WTC11 (cell line): ENCODE measurements around the gene CENPS. TPM values are rescaled to one million over a fixed set of nuclear protein-coding genes. Genes with fewer than 3 reads are reported as not detected.
A peak's percentile ranks its signal among the peaks of the same experiment; 100 is the strongest.

ENCODE experiments used
- AFF4 ChIP-seq: sonication (generic); formaldehyde crosslinking; IDR thresholded peaks from 2 replicates; pipeline ENCODE4 v1.8.1; 2023; ENCODE audit warnings: mild to moderate bottlenecking, missing genetic modification reagents, borderline replicate concordance
- ATF2 ChIP-seq: sonication (generic); formaldehyde crosslinking; IDR thresholded peaks from 2 replicates; pipeline ENCODE4 v1.8.1; 2022; ENCODE audit warnings: low read depth, missing genetic modification reagents, borderline replicate concordance
- E2F4 ChIP-seq: sonication (generic); formaldehyde crosslinking; IDR thresholded peaks from 2 replicates; pipeline ENCODE4 v1.8.1; 2022; ENCODE audit warnings: low read depth, mild to moderate bottlenecking, moderate library complexity, missing genetic modification reagents, borderline replicate concordance
- E2F5 ChIP-seq: sonication (generic); formaldehyde crosslinking; IDR thresholded peaks from 2 replicates; pipeline ENCODE4 v1.8.1; 2022; ENCODE audit warnings: mild to moderate bottlenecking, moderate library complexity, missing genetic modification reagents
- ERG ChIP-seq: fragments of 250-450 bp; sonication (Bioruptor Pico); IDR thresholded peaks from 2 replicates; pipeline ENCODE4 v1.8.0; 2021; ENCODE audit warnings: mild to moderate bottlenecking
- ETV6 ChIP-seq: sonication (generic); formaldehyde crosslinking; IDR thresholded peaks from 2 replicates; pipeline ENCODE4 v1.8.1; 2022; ENCODE audit warnings: mild to moderate bottlenecking, missing genetic modification reagents
- FOXK1 ChIP-seq: sonication (generic); formaldehyde crosslinking; IDR thresholded peaks from 2 replicates; pipeline ENCODE4 v1.8.0; 2022; ENCODE audit warnings: mild to moderate bottlenecking, moderate library complexity, missing genetic modification reagents
- FOXP1 ChIP-seq: sonication (generic); formaldehyde crosslinking; IDR thresholded peaks from 2 replicates; pipeline ENCODE4 v1.8.0; 2022; ENCODE audit warnings: missing genetic modification reagents, mild to moderate bottlenecking, moderate library complexity, borderline replicate concordance
- FOXP4 ChIP-seq: sonication (generic); formaldehyde crosslinking; IDR thresholded peaks from 2 replicates; pipeline ENCODE4 v1.8.0; 2022; ENCODE audit warnings: mild to moderate bottlenecking, missing genetic modification reagents
- GABPB1 ChIP-seq: sonication (generic); formaldehyde crosslinking; IDR thresholded peaks from 2 replicates; pipeline ENCODE4 v1.8.1; 2023; ENCODE audit warnings: mild to moderate bottlenecking, missing genetic modification reagents
- HMGA2 ChIP-seq: fragments of 250-450 bp; sonication (Bioruptor Pico); IDR thresholded peaks from 2 replicates; pipeline ENCODE4 v1.4.0; 2021; ENCODE audit warnings: mild to moderate bottlenecking, moderate library complexity
- JAZF1 ChIP-seq: fragments of 250-450 bp; sonication (Bioruptor Pico); IDR thresholded peaks from 2 replicates; pipeline ENCODE4 v1.9.0; 2021; ENCODE audit warnings: moderate library complexity, mild to moderate bottlenecking, inconsistent platforms
- MYBL2 ChIP-seq: sonication (generic); formaldehyde crosslinking; IDR thresholded peaks from 2 replicates; pipeline ENCODE4 v1.8.1; 2023; ENCODE audit warnings: mild to moderate bottlenecking, moderate library complexity, missing genetic modification reagents
- NFE2L1 ChIP-seq: sonication (generic); formaldehyde crosslinking; IDR thresholded peaks from 2 replicates; pipeline ENCODE4 v1.8.1; 2023; ENCODE audit warnings: missing genetic modification reagents
- OVOL2 ChIP-seq: fragments of 250-450 bp; sonication (Bioruptor Pico); IDR thresholded peaks from 2 replicates; pipeline ENCODE4 v1.9.0; 2021; ENCODE audit warnings: mild to moderate bottlenecking, borderline replicate concordance
- SOX15 ChIP-seq: fragments of 250-450 bp; sonication (Bioruptor Pico); IDR thresholded peaks from 2 replicates; pipeline ENCODE4 v1.9.0; 2021; ENCODE audit warnings: mild to moderate bottlenecking
- SP1 ChIP-seq: sonication (generic); formaldehyde crosslinking; conservative IDR thresholded peaks from 2 replicates; pipeline ENCODE4 v1.8.1; 2022; ENCODE audit warnings: missing genetic modification reagents
- ZBTB21 ChIP-seq: sonication (generic); formaldehyde crosslinking; IDR thresholded peaks from 2 replicates; pipeline ENCODE4 v1.8.1; 2023; ENCODE audit warnings: mild to moderate bottlenecking, missing genetic modification reagents, borderline replicate concordance
- ZNF138 ChIP-seq: sonication (generic); formaldehyde crosslinking; conservative IDR thresholded peaks from 2 replicates; pipeline ENCODE4 v1.8.1; 2022; ENCODE audit warnings: mild to moderate bottlenecking, moderate library complexity, missing genetic modification reagents
- ZNF317 ChIP-seq: sonication (generic); formaldehyde crosslinking; IDR thresholded peaks from 2 replicates; pipeline ENCODE4 v1.8.1; 2023; ENCODE audit warnings: low read depth, mild to moderate bottlenecking, moderate library complexity, missing genetic modification reagents, borderline replicate concordance
- ZNF396 ChIP-seq: fragments of 250-450 bp; sonication (Bioruptor Pico); IDR thresholded peaks from 2 replicates; pipeline ENCODE4 v1.8.0; 2021; ENCODE audit warnings: mild to moderate bottlenecking, moderate library complexity, borderline replicate concordance
- ZNF532 ChIP-seq: fragments of 250-450 bp; sonication (Bioruptor Pico); IDR thresholded peaks from 2 replicates; pipeline ENCODE4 v1.9.0; 2021; ENCODE audit warnings: mild to moderate bottlenecking, borderline replicate concordance
- total RNA-seq: library from RNA; stranded (reverse); gene quantifications from 3 replicates; pipeline ENCODE4 v1.2.3, GENCODE V29; 2021

Gene CENPS
- total RNA-seq, 1 experiment from 2014 or later: 13.8 TPM

- TF ChIP-seq ZBTB21 (CRISPR knock-in tag): no peak
- no peak for TF ChIP-seq HMGA2 (CRISPR knock-in tag)
- TF ChIP-seq SP1: peak; percentile 89
- TF ChIP-seq E2F4 (CRISPR knock-in tag): 0 out of 2 replicates have a peak, but pooled peaks have one; percentile 46
- TF ChIP-seq NFE2L1 (CRISPR knock-in tag): 0 out of 2 replicates have a peak, but pooled peaks have one; percentile 30
- no peak for TF ChIP-seq ZNF317 (CRISPR knock-in tag)
- TF ChIP-seq ZNF532 (CRISPR knock-in tag): no peak
- TF ChIP-seq JAZF1 (CRISPR knock-in tag): no peak
- no peak for TF ChIP-seq OVOL2
- 0 out of 2 replicates have a peak, but pooled peaks have one; percentile 32 for TF ChIP-seq E2F5 (CRISPR knock-in tag)
- TF ChIP-seq ZNF396 (CRISPR knock-in tag): no peak
- no peak for TF ChIP-seq ATF2 (CRISPR knock-in tag)
- TF ChIP-seq GABPB1 (CRISPR knock-in tag): peak; percentile 68
- TF ChIP-seq FOXP4 (CRISPR knock-in tag): 0 out of 2 replicates have a peak, but pooled peaks have one; percentile 64
- TF ChIP-seq FOXP1 (CRISPR knock-in tag): 0 out of 2 replicates have a peak, but pooled peaks have one; percentile 42
- no peak for TF ChIP-seq AFF4
- TF ChIP-seq MYBL2 (CRISPR knock-in tag): peak; percentile 89; the same call in 1 of the 2 replicates
- TF ChIP-seq ERG: no peak
- TF ChIP-seq SOX15 (CRISPR knock-in tag): no peak
- TF ChIP-seq ZNF138 (CRISPR knock-in tag): no peak
- TF ChIP-seq ETV6 (CRISPR knock-in tag): peak; percentile 88
- peak; percentile 70 for TF ChIP-seq FOXK1
Measured at GRCh38 chr1:10474613-10475507, 44.6 kb downstream of the CENPS start, which contains the start of gene PEX14 (continued).
